SKM-1 (cell line): ENCODE measurements around the gene PLA2R1.
A peak's percentile ranks its signal among the peaks of the same experiment; 100 is the strongest.

Experiments
- DNase-seq: peaks from one replicate; lab custom pipeline; 2025; ENCODE audit not compliant: unreplicated experiment; lab: John Stamatoyannopoulos, UW

Gene PLA2R1

DNA sequence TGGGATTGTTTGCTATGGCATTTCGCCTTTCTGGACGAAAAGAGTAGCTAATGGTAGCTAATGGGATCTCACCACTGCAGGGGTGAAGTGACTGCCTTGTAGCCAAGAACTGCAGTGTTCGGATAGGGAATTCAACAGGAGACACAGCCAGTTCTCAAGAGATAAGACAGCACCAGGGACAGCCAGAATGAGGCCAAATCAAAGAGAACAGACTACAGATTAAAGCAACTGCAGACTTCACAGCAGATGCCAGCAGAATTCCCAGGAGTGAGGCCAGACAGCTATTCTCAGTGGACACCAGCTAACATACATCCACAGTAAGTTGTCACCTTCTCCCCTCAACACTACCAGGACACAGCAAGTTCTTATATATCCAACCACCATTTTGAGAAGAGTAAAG is 124.0 kb downstream of the PLA2R1 start:
- DNase-seq: no peak

DNA sequence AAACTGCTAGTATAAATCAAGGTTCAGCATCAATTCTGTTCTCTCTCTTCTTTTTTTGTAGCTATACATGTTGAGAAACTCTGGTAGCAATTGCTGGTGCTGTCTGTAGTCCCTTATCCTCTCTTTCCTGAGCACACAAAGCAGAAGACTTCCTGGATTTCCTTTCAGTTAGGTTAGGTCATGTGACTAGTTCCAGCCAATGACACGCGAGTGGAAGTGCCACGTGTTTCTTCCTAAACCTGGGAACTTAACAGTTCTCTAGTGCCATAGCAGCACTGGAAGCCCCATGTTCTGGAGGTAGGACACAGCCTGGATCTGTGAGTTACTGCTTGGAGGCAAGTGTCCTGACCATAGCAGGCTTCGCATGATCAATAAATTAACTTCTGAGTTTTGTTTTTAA is 125.9 kb downstream of the PLA2R1 start:
- no peak for DNase-seq

GRCh38 chr2:159933727-159934049 is 128.7 kb downstream of the PLA2R1 start:
- peak; percentile 86 for DNase-seq

DNA sequence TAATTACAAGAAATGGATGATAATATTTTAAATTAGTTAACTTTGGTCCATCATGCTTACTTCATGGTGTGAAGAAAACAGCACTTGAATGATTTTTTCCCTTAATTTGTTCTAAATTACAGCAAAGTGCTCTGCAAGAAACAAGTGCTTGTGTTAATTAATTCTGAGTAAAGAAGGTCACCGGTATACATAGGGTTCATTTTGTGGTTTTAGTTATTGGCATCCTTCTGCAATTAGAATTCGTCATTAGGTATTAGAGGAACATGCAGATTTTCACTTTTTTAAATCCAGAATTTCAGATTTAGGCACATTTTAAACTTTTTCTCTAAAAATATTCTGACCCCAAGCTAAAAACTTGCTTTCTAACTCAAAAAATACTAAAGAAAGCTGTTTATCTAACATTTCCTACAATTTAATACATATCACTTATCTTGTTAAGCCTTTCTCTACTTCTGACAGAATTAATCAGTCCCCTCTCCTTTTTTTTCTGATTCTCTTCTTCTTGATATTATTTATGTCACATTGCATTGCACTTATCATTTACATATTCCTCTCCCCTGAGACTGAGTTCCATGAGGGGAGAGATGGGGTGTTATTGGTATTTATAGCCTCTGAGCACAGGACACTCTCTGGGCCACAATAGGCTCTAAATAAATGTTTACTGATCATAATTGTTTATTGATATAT is 129.2 kb downstream of the PLA2R1 start:
- no peak for DNase-seq

DNA sequence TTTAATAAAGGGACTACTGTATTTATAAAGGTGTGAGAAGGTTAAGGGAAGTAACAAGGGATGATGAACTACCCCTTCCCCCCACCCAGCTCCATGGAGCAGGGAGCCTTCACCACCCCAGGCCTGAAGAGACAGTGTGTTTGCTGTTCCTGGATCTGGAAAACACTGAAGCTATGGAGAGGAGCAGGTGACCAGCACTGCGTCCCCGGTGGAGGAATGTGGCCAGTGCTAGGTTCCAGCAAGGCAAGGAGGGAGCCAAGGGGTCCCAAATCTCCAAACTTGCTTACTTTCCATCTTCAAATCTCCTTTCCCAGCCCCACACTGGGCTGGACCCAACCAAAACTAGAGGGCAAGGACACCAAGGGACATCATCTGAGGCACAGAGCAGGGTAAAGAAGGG is 135.7 kb downstream of the PLA2R1 start:
- DNase-seq: no peak

GRCh38 chr2:159925975-159926374 is 136.4 kb downstream of the PLA2R1 start:
- DNase-seq: no peak

DNA sequence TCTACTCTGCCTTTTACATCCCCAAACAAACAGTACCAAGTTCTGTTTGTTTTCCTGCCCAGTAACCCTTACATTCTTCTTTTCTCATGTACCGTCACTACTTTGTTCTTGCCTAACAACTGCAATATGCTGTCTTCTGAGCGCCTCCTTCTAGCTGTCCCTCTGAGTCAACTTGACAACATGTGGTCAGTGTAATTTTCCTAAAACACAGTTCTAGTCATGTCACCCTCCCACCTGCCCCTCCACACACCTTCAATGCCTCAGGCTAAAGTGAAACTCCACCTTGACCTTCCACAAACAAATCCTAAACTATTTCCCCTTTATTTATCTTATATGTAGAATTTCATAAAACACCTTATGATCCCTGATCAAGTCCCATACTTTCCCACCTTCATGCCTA is 139.9 kb downstream of the PLA2R1 start:
- no peak for DNase-seq

- no peak for DNase-seq
Measured at GRCh38 chr2:159921752-159922404, 140.5 kb downstream of the PLA2R1 start.

DNA sequence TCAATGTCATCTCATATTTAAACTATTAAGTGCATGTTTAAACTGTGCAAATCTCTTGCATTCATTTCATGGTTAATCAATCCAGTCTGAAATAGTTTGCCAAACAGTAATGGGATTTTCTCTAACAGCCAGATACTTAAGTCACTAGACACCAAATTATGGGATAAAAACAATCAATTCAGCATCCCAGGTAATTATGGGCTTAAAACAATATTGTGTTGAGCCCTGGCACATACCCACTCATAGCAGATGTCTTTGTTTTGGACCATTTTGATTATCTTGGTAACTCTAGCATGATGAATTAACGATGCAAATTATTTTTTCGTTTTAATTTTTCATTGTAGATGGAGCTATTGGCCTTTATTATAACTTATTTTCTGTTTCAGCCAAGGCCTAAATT is 145.9 kb downstream of the PLA2R1 start:
- no peak for DNase-seq

GRCh38 chr2:159913900-159914299 is 148.5 kb downstream of the PLA2R1 start:
- no peak for DNase-seq

GRCh38 chr2:159912580-159912979 is 149.8 kb downstream of the PLA2R1 start:
- no peak for DNase-seq

GRCh38 chr2:159910951-159911350 is 151.5 kb downstream of the PLA2R1 start:
- DNase-seq: no peak

DNA sequence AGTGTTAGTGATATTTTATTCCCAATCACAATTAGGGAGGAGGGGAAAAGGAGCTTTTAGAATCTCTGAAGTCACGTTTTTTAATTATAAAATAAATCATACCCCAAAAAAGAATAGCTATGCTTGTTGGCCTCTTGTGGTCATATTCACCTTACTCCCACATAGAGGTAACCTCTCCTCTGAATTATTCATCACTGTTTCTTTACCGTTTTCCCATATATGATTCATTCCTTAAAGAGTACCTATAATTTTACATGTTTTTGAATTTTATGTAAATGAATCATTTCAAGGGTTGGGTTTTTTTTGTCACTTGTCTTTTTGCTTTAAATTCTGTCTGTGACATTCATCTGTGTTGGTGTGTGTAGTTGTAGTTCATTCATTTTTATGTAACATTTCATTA is 153.8 kb downstream of the PLA2R1 start:
- DNase-seq: no peak

DNA sequence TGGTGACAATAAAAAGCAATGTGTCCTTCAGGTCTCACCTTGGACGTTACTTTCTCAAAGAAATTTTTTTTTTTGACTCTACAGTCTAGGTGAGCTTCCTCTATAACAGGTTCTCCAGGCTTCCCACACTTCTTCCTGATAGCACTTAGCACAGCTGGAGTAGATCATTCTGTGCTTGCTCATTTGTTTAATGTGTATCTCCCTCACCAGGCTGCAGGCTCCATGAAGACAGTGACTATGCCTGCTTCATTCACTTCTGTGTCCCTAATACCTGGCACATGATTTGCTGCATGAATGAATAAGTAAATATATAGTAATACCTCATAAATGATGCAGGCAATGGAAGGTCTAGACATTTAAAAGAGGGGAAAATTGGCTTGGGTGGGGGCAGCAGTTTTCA is 154.5 kb downstream of the PLA2R1 start:
- no peak for DNase-seq

GRCh38 chr2:159905926-159906714 is 156.3 kb downstream of the PLA2R1 start:
- DNase-seq: no peak

GRCh38 chr2:159904959-159905305 is 157.5 kb downstream of the PLA2R1 start:
- DNase-seq: peak; percentile 95

DNA sequence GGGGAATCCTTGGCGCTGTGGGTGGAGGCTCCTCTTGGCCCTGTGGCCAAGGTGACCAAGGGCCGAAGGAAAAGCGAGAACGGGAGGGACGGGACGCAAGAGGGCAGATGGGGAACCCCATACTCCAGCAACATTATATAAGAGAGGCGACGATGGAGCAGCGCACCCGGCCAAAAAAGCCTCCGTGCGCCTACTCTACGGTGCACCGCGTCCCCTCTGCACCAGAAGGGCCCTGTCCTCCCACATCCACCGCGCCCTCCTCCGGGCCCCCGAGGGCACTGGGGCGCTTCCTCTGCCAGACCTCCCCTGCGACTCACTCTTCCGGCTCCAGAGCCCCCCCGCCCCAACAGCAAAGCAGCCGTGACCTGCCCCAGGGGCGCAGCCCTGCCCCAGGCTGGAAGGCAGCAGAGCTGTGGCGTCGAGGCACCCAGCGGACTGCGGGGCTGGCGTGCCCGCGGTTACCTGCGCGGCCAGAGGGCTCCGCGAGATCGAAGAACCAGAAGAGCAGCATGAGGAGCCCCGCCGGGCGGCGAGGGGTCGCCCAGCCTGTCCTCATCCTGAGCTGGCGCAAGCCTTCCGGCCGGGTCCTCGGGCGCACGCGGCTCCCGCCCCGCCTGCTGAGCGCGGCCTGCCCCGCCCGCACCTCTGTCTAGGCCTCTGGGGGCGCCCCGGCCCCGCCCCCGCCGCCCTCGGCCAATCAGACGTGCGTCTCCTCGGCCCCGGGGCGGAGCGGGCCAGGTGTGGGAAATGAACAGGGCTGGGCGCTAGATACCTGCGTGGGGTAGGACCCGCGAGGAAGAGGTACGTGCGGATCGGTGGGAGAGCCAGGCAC is 158.1 kb downstream of the PLA2R1 start, which contains the start of gene LY75:
Gene LY75 (minus strand): TSS at position 630 of the 832 bp plus-strand sequence.
- DNase-seq: peak; percentile 86

GRCh38 chr2:159903443-159904126 is 158.8 kb downstream of the PLA2R1 start:
- DNase-seq: no peak

- no peak for DNase-seq
Measured at GRCh38 chr2:159902722-159903121, 159.7 kb downstream of the PLA2R1 start.

GRCh38 chr2:159900343-159900742 is 162.1 kb downstream of the PLA2R1 start:
- DNase-seq: no peak

GRCh38 chr2:159898441-159898840 is 164.0 kb downstream of the PLA2R1 start:
- DNase-seq: no peak
